Stomach (tissue), 9 donors: ENCODE results near the gene PLXND1. TPM values are rescaled to one million over a fixed set of nuclear protein-coding genes. Genes with fewer than 3 reads are reported as not detected.

Experiments
- DNase-seq, 2 donors: peaks; one replicate each; pipeline versions ENCODE4 v3.0.0 to v3.0.0-alpha.2; 2013 to 2019
- H3K27ac ChIP-seq, 5 donors: fragments of 200-600 bp in 4 of 5; sonication (generic) in 4 of 5; one replicate each; pipeline ENCODE4 v1.5.1; 2013 to 2019; ENCODE audit warnings: mild to moderate bottlenecking in 1 of 5, moderate library complexity in 1 of 5
- H3K27me3 ChIP-seq, 3 donors: fragments of 200-600 bp; sonication (generic); one replicate each; pipeline ENCODE4 v1.5.1; 2017 to 2019; ENCODE audit warnings: mixed run types in 1 of 3
- H3K36me3 ChIP-seq, 4 donors: fragments of 200-600 bp; sonication (generic); 1 replicate in 3 of 4; 2 replicates in 1 of 4; pipeline ENCODE4 v1.5.1; 2016 to 2019
- H3K4me1 ChIP-seq, 4 donors: fragments of 200-600 bp; sonication (generic); one replicate each; pipeline ENCODE4 v1.5.1; 2016 to 2019
- H3K4me3 ChIP-seq, 4 donors: fragments of 200-600 bp; sonication (generic) in 3 of 4; one replicate each; pipeline ENCODE4 v1.5.1; 2016 to 2019; ENCODE audit warnings: mild to moderate bottlenecking in 1 of 4
- H3K9me3 ChIP-seq, 4 donors: fragments of 200-600 bp; sonication (generic); one replicate each; pipeline ENCODE4 v1.5.1; 2016 to 2019
- EP300 ChIP-seq: sonication (generic); formaldehyde crosslinking; IDR thresholded peaks from one replicate; pipeline ENCODE4 v1.6.1; 2017; ENCODE audit warnings: antibody characterized with exemption
- POLR2A ChIP-seq, 4 donors: fragments of 450-650 bp; IDR thresholded peaks; one replicate each; pipeline ENCODE4 v1.6.1; 2016; ENCODE audit warnings: antibody characterized with exemption in 4 of 4, control low read depth in 2 of 4, mild to moderate bottlenecking in 1 of 4, moderate library complexity in 1 of 4
- POLR2AphosphoS5 ChIP-seq, 3 donors: sonication (generic); formaldehyde crosslinking; IDR thresholded peaks; one replicate each; pipeline ENCODE4 v1.6.1; 2016; ENCODE audit warnings: antibody characterized with exemption in 3 of 3
- WGBS, 5 donors: extraction: QIAGEN DNeasy Blood & Tissue Kit in 3 of 5; methylation state at CpG; one replicate each; pipeline versions ENCODE4 v1.1.5 to v1.1.7; 2013 to 2018; 5-methylcytosine and 5-hydroxymethylcytosine counted together
- intact Hi-C: fragments of 100-400 bp; cut with DNase I; formaldehyde crosslinking; loops from one replicate; pipeline ENCODE4 v1.15.1; 2023; ENCODE audit warnings: low total_unique reads
- polyA plus RNA-seq, 3 donors: library from polyadenylated mRNA; stranded (reverse); fragments of 200-250 nt; gene quantifications; one replicate each; pipeline ENCODE4 v1.2.3, GENCODE V29; 2013
- small RNA-seq, 4 donors: library from RNA; depleted of rRNA; stranded (forward); fragments of <200 nt; gene quantifications; one replicate each; pipeline ENCODE3, GENCODE V24; 2016
- total RNA-seq, 5 donors: library from RNA; depleted of rRNA; stranded (reverse); fragments of >200 nt; gene quantifications; one replicate each; pipeline versions ENCODE4 v1.1.0 to v1.2.3, GENCODE V29; 2014 to 2016
- TF ChIP-seq, protein P1 (sequence below), 7 experiments: fragments of 450-650 bp in 4 of 7; fragments of 200-600 bp in 3 of 7; sonication (generic) in 3 of 7; IDR thresholded peaks; one replicate each; pipeline ENCODE4 v1.5.1; 2016 to 2019; ENCODE audit warnings: antibody characterized with exemption in 7 of 7, control low read depth in 2 of 7, mild to moderate bottlenecking in 1 of 7
- donor health status: healthy with polysubstance abuse.
- donor health status: Bipolar disorder and iron deficiency.
- donor health status: healthy.

PLXND1 gene
- total and polyA plus RNA-seq, 8 donors: 22.6 to 251 (median 58.6) TPM

DNA sequence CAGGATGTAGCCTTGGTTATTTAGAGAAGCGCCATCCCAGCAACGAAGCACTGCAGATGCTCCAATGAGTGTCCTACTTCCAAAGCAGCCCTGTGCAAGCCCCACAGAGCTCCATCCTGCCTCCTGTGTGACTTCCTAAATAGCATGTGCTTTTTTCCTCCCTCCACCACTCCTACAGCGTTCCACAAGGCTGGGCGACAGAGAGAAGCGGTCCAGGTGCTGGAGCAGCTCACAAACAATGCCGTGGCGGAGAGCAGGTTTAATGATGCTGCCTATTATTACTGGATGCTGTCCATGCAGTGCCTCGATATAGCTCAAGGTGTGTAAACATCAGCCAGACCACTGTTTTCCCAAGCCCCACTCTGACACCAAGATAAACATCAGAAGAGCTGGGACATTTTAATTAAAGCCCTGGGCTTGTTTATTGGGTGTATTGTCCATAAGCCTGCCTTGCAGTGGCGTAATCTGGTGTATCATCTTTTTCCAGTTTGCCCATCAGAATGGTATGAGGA is 100.2 kb downstream of the PLXND1 start:
- DNase-seq: no peak
- H3K36me3 ChIP-seq: peaks cover 22 to 96% (median 94%) of the 10 kb centered on the region in 4 donors
- H3K27ac ChIP-seq: no peak overlapping the region
- intact Hi-C loops: no loop called here
- no peaks in the 10 kb centered on the region for H3K4me1 ChIP-seq
- no peak for TF ChIP-seq POLR2A (IDR thresholded peaks at IDR 0.05)
- TF ChIP-seq, protein P1, sequence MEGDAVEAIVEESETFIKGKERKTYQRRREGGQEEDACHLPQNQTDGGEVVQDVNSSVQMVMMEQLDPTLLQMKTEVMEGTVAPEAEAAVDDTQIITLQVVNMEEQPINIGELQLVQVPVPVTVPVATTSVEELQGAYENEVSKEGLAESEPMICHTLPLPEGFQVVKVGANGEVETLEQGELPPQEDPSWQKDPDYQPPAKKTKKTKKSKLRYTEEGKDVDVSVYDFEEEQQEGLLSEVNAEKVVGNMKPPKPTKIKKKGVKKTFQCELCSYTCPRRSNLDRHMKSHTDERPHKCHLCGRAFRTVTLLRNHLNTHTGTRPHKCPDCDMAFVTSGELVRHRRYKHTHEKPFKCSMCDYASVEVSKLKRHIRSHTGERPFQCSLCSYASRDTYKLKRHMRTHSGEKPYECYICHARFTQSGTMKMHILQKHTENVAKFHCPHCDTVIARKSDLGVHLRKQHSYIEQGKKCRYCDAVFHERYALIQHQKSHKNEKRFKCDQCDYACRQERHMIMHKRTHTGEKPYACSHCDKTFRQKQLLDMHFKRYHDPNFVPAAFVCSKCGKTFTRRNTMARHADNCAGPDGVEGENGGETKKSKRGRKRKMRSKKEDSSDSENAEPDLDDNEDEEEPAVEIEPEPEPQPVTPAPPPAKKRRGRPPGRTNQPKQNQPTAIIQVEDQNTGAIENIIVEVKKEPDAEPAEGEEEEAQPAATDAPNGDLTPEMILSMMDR (IDR thresholded peaks at IDR 0.05): no peak
- 79 to 84% (median 81%) methylated on average over 9 of the region's 9 CpGs for WGBS, 5 donors
- H3K4me3 ChIP-seq: no peak overlapping the region
- H3K9me3 ChIP-seq: no peaks in the 10 kb centered on the region
- H3K27me3 ChIP-seq: no peaks in the 10 kb centered on the region

DNA sequence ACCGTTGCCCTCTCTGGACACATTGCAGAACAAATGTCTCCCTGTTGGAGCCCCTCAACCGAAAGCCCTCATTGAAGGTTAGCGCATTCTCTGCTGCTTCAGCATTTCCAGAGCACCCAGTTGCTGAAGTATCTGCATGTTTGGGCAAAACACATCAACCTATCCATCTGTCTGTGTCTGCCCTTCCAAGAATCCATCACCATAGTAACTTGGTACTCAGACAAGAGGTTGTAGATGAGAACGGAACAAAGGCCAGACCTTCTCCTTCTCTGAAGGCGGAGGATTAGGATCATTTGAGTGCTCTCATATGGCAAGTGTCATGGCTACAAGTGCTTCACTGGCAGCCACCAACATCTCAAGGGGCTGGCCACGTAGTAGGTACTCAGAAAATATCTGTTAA is 101.1 kb downstream of the PLXND1 start:
- TF ChIP-seq, protein P1 (IDR thresholded peaks at IDR 0.05): no peak
- TF ChIP-seq POLR2A (IDR thresholded peaks at IDR 0.05) (no peak), POLR2AphosphoS5 (IDR thresholded peaks at IDR 0.05) (no peak), EP300 (no peak)
- whole genome bisulfite sequencing, 5 donors: 85 to 94% (median 87%) methylated on average over 6 of the region's 6 CpGs
- peaks cover 23 to 98% (median 95%) of the 10 kb centered on the region in 4 donors for H3K36me3 ChIP-seq
- no peaks in the 10 kb centered on the region for H3K27me3 ChIP-seq
- H3K4me3 ChIP-seq: no peak overlapping the region
- no peak for DNase-seq
- H3K4me1 ChIP-seq: no peaks in the 10 kb centered on the region
- no peaks in the 10 kb centered on the region for H3K9me3 ChIP-seq
- no peak overlapping the region for H3K27ac ChIP-seq
- intact Hi-C loops: no loop called here

Small RNA genes within 50 kb of the gene (small RNA-seq; reads per million reads assigned to genes)
- 0 reads per million in 4 donors for gene RN7SL752P

Other genes with a start within 250 kb of the PLXND1 start
- gene EFCAB12, start 178.0 kb downstream of the PLXND1 start, total RNA-seq: 1 to 10 TPM in 1 of 5 donors, under 1 TPM in 2, not detected in 2; 0.72 to 4.0 (median 0.92) TPM
- 1 to 10 TPM in 2 of 3 donors, under 1 TPM in 1; 0.33 to 2.7 (median 2.6) TPM for gene EFCAB12, start 178.0 kb downstream of the PLXND1 start, polyA plus RNA-seq
- 10 to 100 TPM in 4 of 5 donors, 1 to 10 TPM in 1; 5.8 to 74.1 (median 40.6) TPM for gene MBD4, start 166.7 kb downstream of the PLXND1 start, total RNA-seq
- gene MBD4, start 166.7 kb downstream of the PLXND1 start, polyA plus RNA-seq: 10 to 100 TPM; 13.8 to 23.4 (median 20.1) TPM
- 100 to 1,000 TPM in 2 of 5 donors, 10 to 100 TPM in 2, 1 to 10 TPM in 1; 9.9 to 163 (median 61.5) TPM for gene IFT122, start 166.5 kb downstream of the PLXND1 start, total RNA-seq
- gene IFT122, start 166.5 kb downstream of the PLXND1 start, polyA plus RNA-seq: 10 to 100 TPM; 12.3 to 17.0 (median 13.9) TPM
- not detected for gene RHO, start 78.0 kb downstream of the PLXND1 start, total RNA-seq
- gene RHO, start 78.0 kb downstream of the PLXND1 start, polyA plus RNA-seq: not detected
- gene H1-8, start 63.5 kb downstream of the PLXND1 start, total RNA-seq: not detected
- not detected for gene H1-8, start 63.5 kb downstream of the PLXND1 start, polyA plus RNA-seq